ENCODE data around the gene NPM1. TPM values are rescaled to one million over a fixed set of nuclear protein-coding genes. Genes with fewer than 3 reads are reported as not detected.

The NPM1 gene
- total RNA-seq, 1 donor from 2014 or later: 814 TPM

DNA sequence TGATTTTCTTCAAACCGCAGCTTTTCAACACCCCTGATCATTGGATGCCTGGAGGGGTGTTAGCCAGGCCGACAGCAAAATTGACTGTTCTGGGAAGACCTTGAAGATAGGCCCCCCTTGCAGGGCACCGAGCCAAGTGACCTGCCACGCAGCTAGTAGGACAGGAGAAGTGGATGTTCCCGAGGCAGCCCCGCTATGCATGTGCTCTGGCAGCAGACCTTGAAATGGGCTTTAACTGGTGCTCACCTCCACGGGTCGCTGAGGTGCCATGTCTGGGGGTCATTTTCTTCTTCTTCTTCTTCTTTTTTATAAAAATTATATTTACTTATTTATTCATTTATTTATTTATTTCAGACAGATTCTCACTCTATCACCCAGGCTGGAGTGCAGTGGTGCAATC, 44.4 kb downstream of the NPM1 start:
- DNase-seq (ENCODE audit: low spot score): peak; percentile 48
- H3K36me3 Mint-ChIP-seq (ENCODE audit: low read depth): peaks cover 1% of the 10 kb centered on the region

DNA sequence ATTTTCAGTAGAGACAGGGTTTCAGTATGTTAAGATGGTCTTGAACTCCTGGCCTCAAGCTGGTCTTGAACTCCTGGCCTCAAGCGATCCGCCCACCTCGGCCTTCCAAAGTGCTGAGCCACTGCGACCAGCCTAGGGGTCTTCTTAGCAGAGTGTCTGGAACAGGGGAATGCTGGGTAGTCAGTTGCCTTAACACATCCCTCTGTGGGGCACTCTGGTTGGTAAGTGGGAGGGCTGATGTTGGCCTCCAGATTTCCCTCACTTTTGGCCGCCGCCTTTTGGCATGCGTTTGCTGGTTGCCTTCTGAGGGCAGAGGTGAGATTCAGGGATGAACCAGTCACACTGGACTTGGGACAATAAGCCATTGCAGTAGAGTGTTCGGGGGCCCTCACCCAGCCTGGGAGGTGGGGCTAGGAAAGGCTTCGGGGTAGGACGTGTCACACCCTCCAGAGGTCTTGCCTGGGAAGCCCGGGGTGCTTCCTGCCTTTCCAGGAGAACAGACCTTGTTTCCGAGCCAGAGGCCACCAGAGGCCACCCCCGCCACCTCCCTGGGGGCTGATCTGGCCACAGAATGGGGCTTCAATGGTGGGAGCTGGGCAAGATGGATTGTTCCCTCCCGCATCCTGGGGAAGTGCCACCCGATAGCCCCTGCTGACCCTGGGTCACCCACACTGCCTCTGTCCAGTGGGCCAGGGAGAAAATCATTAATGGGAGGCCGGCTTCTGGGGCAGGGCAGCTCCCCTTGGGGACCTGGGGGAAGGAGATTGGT, 45.1 kb downstream of the NPM1 start:
- no peaks in the 10 kb centered on the region for H3K9me3 Mint-ChIP-seq (ENCODE audit: low read depth)
- H3K4me1 Mint-ChIP-seq (ENCODE audit: low read depth): no peaks in the 10 kb centered on the region
- peak; percentile 61 for DNase-seq (ENCODE audit: low spot score)
- peaks cover 1% of the 10 kb centered on the region for H3K36me3 Mint-ChIP-seq (ENCODE audit: low read depth)
- H3K27me3 Mint-ChIP-seq (ENCODE audit: low read depth): no peaks in the 10 kb centered on the region
- TF ChIP-seq, protein P1, sequence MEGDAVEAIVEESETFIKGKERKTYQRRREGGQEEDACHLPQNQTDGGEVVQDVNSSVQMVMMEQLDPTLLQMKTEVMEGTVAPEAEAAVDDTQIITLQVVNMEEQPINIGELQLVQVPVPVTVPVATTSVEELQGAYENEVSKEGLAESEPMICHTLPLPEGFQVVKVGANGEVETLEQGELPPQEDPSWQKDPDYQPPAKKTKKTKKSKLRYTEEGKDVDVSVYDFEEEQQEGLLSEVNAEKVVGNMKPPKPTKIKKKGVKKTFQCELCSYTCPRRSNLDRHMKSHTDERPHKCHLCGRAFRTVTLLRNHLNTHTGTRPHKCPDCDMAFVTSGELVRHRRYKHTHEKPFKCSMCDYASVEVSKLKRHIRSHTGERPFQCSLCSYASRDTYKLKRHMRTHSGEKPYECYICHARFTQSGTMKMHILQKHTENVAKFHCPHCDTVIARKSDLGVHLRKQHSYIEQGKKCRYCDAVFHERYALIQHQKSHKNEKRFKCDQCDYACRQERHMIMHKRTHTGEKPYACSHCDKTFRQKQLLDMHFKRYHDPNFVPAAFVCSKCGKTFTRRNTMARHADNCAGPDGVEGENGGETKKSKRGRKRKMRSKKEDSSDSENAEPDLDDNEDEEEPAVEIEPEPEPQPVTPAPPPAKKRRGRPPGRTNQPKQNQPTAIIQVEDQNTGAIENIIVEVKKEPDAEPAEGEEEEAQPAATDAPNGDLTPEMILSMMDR (IDR thresholded peaks at IDR 0.05): no peak
- H3K4me3 Mint-ChIP-seq (ENCODE audit: unreplicated experiment): no peak overlapping the region
- no peak overlapping the region for H3K27ac Mint-ChIP-seq (ENCODE audit: unreplicated experiment)

More for the DNA sequence above, 44.4 kb downstream of the NPM1 start:
- TF ChIP-seq, protein P1 (IDR thresholded peaks at IDR 0.05): no peak
- H3K27me3 Mint-ChIP-seq (ENCODE audit: low read depth): no peaks in the 10 kb centered on the region
- no peak overlapping the region for H3K4me3 Mint-ChIP-seq (ENCODE audit: unreplicated experiment)
- H3K9me3 Mint-ChIP-seq (ENCODE audit: low read depth): no peaks in the 10 kb centered on the region
- H3K4me1 Mint-ChIP-seq (ENCODE audit: low read depth): no peaks in the 10 kb centered on the region
- no peak overlapping the region for H3K27ac Mint-ChIP-seq (ENCODE audit: unreplicated experiment)

DNA sequence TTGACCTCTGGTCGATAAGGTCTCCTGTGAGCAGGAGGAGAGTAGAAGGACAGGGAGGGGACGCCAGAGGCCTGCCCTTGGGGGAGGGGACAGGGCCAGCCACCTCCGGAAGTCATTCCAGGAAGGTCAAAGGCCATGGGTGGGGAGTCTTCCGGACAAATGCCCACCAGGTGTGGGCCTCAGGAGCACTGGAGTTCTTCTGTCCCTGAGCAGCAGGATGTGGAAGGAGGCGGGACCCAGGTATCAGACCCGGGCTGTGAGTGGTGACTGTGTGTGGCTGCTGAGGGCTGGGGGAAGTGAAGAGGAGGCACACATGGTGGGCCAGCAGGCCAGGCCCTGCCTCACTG, 45.7 kb downstream of the NPM1 start:
- H3K27me3 Mint-ChIP-seq (ENCODE audit: low read depth): no peaks in the 10 kb centered on the region
- H3K36me3 Mint-ChIP-seq (ENCODE audit: low read depth): peaks cover 1% of the 10 kb centered on the region
- TF ChIP-seq, protein P1 (IDR thresholded peaks at IDR 0.05): no peak
- peak; percentile 75 for DNase-seq (ENCODE audit: low spot score)
- H3K27ac Mint-ChIP-seq (ENCODE audit: unreplicated experiment): no peak overlapping the region
- H3K4me3 Mint-ChIP-seq (ENCODE audit: unreplicated experiment): no peak overlapping the region
- no peaks in the 10 kb centered on the region for H3K9me3 Mint-ChIP-seq (ENCODE audit: low read depth)
- no peaks in the 10 kb centered on the region for H3K4me1 Mint-ChIP-seq (ENCODE audit: low read depth)

DNA sequence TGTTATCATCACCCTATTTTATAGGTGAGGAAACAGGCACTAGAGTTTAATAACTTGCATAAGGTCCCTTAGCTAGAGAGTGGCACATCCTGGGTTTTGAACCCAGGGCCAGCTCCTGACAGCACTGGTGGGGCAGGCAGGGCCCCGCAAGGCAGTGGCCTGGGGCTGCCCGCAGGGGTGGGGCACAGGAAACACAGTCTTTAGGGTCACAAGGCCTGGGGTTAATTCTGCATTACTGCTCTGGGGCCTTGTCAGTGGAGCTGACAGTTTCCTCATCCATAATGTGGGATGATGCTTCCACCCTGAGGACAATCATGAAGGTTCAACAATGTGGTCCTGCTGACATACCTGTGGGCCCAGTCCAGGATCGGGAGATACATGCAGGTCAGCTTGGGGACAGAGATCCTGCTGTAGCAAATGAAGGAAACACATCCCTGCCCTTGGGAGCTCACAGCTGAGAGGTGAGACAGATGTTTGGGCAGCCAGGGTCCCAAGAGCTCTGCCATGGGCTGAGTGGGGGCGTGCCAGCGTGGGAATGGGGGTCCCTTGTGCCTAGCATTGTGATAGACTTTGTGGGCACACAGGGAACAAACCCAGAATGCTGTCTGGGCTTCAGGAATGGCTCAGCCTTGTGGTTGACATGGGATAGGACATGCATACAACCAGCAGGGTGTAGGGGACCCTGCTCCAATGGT, 46.5 kb downstream of the NPM1 start:
- Mint-ChIP-seq H3K27me3 (ENCODE audit: low read depth) (no peaks in the 10 kb centered on the region), H3K4me1 (ENCODE audit: low read depth) (no peaks in the 10 kb centered on the region), H3K4me3 (ENCODE audit: unreplicated experiment) (no peak overlapping the region), H3K36me3 (ENCODE audit: low read depth) (peaks cover 1% of the 10 kb centered on the region), H3K9me3 (ENCODE audit: low read depth) (no peaks in the 10 kb centered on the region), H3K27ac (ENCODE audit: unreplicated experiment) (no peak overlapping the region)
- TF ChIP-seq, protein P1 (IDR thresholded peaks at IDR 0.05): no peak
- peak; percentile 36 for DNase-seq (ENCODE audit: low spot score)

DNA sequence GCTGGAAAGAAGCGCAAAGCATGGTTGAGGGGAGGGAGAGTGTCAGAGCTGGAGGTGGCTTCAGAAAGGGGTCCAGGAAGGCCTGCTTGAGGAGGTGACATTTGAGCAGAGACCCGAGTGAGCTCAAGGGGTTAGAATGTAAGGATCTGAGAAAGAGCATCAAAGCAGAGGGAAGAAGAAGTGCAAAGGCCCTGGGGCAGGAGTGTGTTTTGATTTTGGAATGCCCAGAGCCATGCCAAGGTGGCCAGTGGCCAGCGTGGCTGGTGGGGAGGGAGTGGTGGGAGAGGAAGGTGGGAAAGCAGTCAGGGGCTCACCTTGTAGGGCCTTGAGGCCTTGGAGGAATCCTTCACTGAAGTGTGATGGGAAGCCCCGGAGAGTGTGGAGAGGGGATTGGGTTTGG, 47.2 kb downstream of the NPM1 start:
- Mint-ChIP-seq H3K36me3 (ENCODE audit: low read depth) (peaks cover 1% of the 10 kb centered on the region), H3K4me1 (ENCODE audit: low read depth) (no peaks in the 10 kb centered on the region), H3K27me3 (ENCODE audit: low read depth) (no peaks in the 10 kb centered on the region), H3K27ac (ENCODE audit: unreplicated experiment) (no peak overlapping the region), H3K9me3 (ENCODE audit: low read depth) (no peaks in the 10 kb centered on the region), H3K4me3 (ENCODE audit: unreplicated experiment) (no peak overlapping the region)
- TF ChIP-seq, protein P1 (IDR thresholded peaks at IDR 0.05): no peak
- DNase-seq (ENCODE audit: low spot score): no peak
